Measurements from ENCODE around the gene GPR149. TPM values are rescaled to one million over a fixed set of nuclear protein-coding genes. Genes with fewer than 3 reads are reported as not detected.

The GPR149 gene
- total and polyA plus RNA-seq, 2 of the 8 experiments (the other 6 are each of a cell fraction or from before 2014, with no cell fraction given) = not detected

DNA sequence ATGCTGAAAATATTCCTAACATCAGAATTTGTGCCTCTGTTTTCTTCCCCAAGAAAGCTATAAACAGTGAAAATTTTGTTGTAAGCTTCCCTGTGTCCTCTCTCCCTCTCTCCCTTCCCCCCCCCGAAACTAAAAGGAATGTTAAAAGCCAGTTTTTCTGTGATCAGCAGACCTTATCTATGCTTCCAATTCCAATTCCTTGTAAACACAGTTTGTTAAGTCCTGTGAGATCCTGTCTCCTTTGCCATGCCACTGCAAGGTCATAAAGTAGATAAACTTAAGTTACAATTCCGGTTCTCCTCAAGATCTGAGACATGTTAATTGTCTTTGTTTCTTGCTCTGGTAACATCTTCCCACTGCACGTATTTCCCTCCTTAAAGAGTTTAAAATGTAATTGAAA, 62.8 kb downstream of the GPR149 start (continued):
- TF ChIP-seq CBX8 (IDR thresholded peaks at IDR 0.05; ENCODE audit: borderline replicate concordance, low read depth, low read length) (no peak), JUND (IDR thresholded peaks at IDR 0.05; ENCODE audit: low read length) (no peak), BCL11A (IDR thresholded peaks at IDR 0.05; ENCODE audit: low read depth in 2 of 2, low read length in 2 of 2) (no peak), EGR1 (IDR thresholded peaks at IDR 0.05; ENCODE audit: borderline replicate concordance, low read depth, low read length) (no peak)
- TF ChIP-seq, protein P1, sequence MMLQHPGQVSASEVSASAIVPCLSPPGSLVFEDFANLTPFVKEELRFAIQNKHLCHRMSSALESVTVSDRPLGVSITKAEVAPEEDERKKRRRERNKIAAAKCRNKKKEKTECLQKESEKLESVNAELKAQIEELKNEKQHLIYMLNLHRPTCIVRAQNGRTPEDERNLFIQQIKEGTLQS (IDR thresholded peaks at IDR 0.05; ENCODE audit: insufficient read depth, low read depth, low read length) = no peak

Measured in H1 (cell line).